GM21423 (cell line): ENCODE measurements around the gene GPR137.
"Not testable (repeated sequence)": the region's sequence is repeated elsewhere in the genome, so short reads cannot be mapped to it uniquely, and the experiment has no call there.

Source experiments
- ATAC-seq: cut with Tn5 transposase; IDR thresholded peaks from one replicate; pipeline ENCODE4 v1.9.1; 2021; ENCODE audit warnings: mild to moderate bottlenecking, moderate library complexity; ENCODE audit not compliant: unreplicated experiment

The GPR137 gene

GRCh38 chr11:64284962-64285884 is at the start of gene GPR137:
TSS of gene GPR137 (plus strand) at chr11:64285848. CDS start at chr11:64286525, 677 bp downstream.
- ATAC-seq, result peak; percentile 56

- no peak for ATAC-seq
These were observed 48.1 kb upstream of the GPR137 start for GRCh38 chr11:64237484-64237951.

- ATAC-seq, result no peak
These were observed 47.6 kb upstream of the GPR137 start for GRCh38 chr11:64238076-64238475.

- ATAC-seq, result no peak
These were observed 46.6 kb upstream of the GPR137 start for GRCh38 chr11:64238999-64239398.

GRCh38 chr11:64239662-64240434 is 45.8 kb upstream of the GPR137 start:
- no peak for ATAC-seq

GRCh38 chr11:64240435-64241240 is 45.0 kb upstream of the GPR137 start, which contains the start of gene FKBP2:
TSS of gene FKBP2 (plus strand) at chr11:64241095. CDS start at chr11:64242388, 1,293 bp downstream.
- peak; percentile 47 for ATAC-seq

GRCh38 chr11:64241241-64241490 is 44.5 kb upstream of the GPR137 start:
- peak; percentile 72 for ATAC-seq

GRCh38 chr11:64241491-64242374 is 43.9 kb upstream of the GPR137 start:
- peak; percentile 2 for ATAC-seq

GRCh38 chr11:64243236-64243854 is 42.3 kb upstream of the GPR137 start:
- ATAC-seq, result no peak

- ATAC-seq, result no peak
These were observed 41.5 kb upstream of the GPR137 start for GRCh38 chr11:64244107-64244506.

GRCh38 chr11:64244966-64245365 is 40.7 kb upstream of the GPR137 start:
- no peak for ATAC-seq

- ATAC-seq, result no peak
These were observed 40.2 kb upstream of the GPR137 start for GRCh38 chr11:64245401-64245796.

GRCh38 chr11:64245797-64246620 is 39.6 kb upstream of the GPR137 start:
- ATAC-seq, result no peak

- ATAC-seq, result not testable (repeated sequence)
These were observed 39.1 kb upstream of the GPR137 start for GRCh38 chr11:64246621-64246870.

- no peak for ATAC-seq
These were observed 38.5 kb upstream of the GPR137 start, which contains the start of gene PPP1R14B for GRCh38 chr11:64246871-64247728. TSS of gene PPP1R14B (minus strand) at chr11:64246943. CDS start at chr11:64246673, 270 bp downstream.

- no peak for ATAC-seq
These were observed 37.7 kb upstream of the GPR137 start for GRCh38 chr11:64247729-64248531.

GRCh38 chr11:64248578-64248977 is 37.1 kb upstream of the GPR137 start:
- no peak for ATAC-seq
